Gastroesophageal sphincter (tissue), 3 donors: ENCODE measurements around the gene MKNK2.

Source experiments
- EP300 ChIP-seq: sonication (generic); formaldehyde crosslinking; IDR thresholded peaks from one replicate; pipeline ENCODE4 v1.6.1; 2017; ENCODE audit warnings: antibody characterized with exemption, mild to moderate bottlenecking
- POLR2A ChIP-seq, 2 donors: fragments of 450-650 bp; IDR thresholded peaks; one replicate each; pipeline ENCODE4 v1.6.1; 2017; ENCODE audit warnings: antibody characterized with exemption in 2 of 2, mild to moderate bottlenecking in 2 of 2, moderate library complexity in 1 of 2
- POLR2AphosphoS5 ChIP-seq: sonication (generic); formaldehyde crosslinking; IDR thresholded peaks from one replicate; pipeline ENCODE4 v1.6.1; 2017; ENCODE audit warnings: antibody characterized with exemption
- TF ChIP-seq, protein P1 (sequence below), 4 experiments: fragments of 200-600 bp in 2 of 4; fragments of 450-650 bp in 2 of 4; sonication (generic) in 1 of 4; IDR thresholded peaks; one replicate each; pipeline ENCODE4 v1.5.1; 2017 to 2019; ENCODE audit warnings: antibody characterized with exemption in 4 of 4, mild to moderate bottlenecking in 2 of 4, moderate library complexity in 2 of 4

DNA sequence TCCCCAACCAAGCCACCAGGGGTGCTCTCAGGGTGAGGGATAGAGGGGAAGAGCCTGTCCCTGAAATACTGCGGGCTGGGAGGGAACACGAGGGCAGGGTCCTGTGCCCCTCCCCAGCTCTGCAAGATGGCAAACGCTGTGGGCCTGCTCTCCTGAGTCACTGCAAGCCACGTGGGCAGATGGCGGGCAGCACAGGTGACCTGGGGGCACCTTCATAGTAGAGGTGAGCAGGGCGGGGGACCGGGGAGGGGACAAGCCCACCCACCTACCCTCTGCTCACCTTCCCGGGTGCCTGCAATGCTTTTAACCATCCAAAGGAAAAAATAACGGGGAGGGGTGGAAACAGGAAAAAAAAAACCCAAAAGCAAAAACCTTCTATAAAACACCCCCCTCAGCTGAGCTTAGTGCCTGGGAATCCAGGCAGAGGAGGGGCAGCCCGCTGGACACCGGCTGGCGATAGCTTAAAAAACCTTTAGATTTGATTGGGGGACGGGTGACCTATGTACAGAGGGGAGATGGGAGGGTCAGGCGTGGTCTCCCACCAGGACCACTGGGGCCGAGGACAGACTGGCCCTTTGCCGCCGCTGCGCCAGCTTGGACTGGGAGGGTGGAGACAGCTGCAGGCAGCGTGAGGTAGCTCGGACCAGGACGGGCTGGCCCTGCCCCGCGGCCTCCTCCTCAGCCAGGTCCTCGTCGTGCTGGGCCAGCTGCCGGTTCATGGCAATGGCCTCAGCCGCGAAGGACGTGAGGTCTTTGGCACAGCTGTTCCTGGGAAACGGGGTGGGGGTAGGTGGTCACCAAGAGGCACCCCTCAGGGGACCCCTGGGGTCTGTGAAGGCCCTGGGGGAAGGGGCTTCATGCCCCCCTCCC is 11.7 kb downstream of the MKNK2 start:
- TF ChIP-seq POLR2A (IDR thresholded peaks at IDR 0.05) = no peak
- TF ChIP-seq, protein P1, sequence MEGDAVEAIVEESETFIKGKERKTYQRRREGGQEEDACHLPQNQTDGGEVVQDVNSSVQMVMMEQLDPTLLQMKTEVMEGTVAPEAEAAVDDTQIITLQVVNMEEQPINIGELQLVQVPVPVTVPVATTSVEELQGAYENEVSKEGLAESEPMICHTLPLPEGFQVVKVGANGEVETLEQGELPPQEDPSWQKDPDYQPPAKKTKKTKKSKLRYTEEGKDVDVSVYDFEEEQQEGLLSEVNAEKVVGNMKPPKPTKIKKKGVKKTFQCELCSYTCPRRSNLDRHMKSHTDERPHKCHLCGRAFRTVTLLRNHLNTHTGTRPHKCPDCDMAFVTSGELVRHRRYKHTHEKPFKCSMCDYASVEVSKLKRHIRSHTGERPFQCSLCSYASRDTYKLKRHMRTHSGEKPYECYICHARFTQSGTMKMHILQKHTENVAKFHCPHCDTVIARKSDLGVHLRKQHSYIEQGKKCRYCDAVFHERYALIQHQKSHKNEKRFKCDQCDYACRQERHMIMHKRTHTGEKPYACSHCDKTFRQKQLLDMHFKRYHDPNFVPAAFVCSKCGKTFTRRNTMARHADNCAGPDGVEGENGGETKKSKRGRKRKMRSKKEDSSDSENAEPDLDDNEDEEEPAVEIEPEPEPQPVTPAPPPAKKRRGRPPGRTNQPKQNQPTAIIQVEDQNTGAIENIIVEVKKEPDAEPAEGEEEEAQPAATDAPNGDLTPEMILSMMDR (IDR thresholded peaks at IDR 0.05) = no peak
- no peak for TF ChIP-seq EP300
- no peak for TF ChIP-seq POLR2AphosphoS5
